ENCODE data around the gene PLCL1. TPM values are rescaled to one million over a fixed set of nuclear protein-coding genes. Genes with fewer than 3 reads are reported as not detected.

Gene PLCL1
- total RNA-seq, 6 donors from 2014 or later = 5.3 to 17.0 (median 8.1) TPM

DNA sequence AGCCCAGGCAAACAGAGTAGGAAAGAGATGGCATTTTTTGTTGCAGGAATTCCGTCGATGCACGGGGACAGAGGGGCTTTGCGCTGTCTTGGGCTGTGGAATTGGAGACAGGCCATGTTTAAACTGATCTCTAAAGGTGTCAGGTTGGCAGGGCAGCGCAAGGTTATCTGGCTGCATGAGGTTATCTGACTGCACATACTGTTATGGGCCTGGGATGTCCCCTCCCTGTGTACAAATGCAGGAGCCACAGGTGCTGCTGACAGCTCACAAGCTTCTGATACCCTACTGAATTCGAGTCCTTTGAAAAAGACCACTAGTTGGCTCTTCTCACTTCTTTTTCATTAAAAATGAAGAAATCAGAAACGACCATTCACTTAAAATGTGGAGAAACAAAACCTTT lies 255.4 kb downstream of the PLCL1 start:
- ATAC-seq (ENCODE audit: low FRiP score in 2 of 2) (no peak), DNase-seq (no peak)
- no peaks in the 10 kb centered on the region for H3K9me3 ChIP-seq
- no peaks in the 10 kb centered on the region for H3K27me3 ChIP-seq
- no peaks in the 10 kb centered on the region for H3K4me1 ChIP-seq
- H3K27ac ChIP-seq = no peak overlapping the region
- no peak overlapping the region for H3K4me3 ChIP-seq
- H3K36me3 ChIP-seq = no peaks in the 10 kb centered on the region
- TF ChIP-seq POLR2AphosphoS5 (IDR thresholded peaks at IDR 0.05) (no peak), EP300 (IDR thresholded peaks at IDR 0.05) (no peak), POLR2A (IDR thresholded peaks at IDR 0.05) (no peak)
- TF ChIP-seq, protein P1, sequence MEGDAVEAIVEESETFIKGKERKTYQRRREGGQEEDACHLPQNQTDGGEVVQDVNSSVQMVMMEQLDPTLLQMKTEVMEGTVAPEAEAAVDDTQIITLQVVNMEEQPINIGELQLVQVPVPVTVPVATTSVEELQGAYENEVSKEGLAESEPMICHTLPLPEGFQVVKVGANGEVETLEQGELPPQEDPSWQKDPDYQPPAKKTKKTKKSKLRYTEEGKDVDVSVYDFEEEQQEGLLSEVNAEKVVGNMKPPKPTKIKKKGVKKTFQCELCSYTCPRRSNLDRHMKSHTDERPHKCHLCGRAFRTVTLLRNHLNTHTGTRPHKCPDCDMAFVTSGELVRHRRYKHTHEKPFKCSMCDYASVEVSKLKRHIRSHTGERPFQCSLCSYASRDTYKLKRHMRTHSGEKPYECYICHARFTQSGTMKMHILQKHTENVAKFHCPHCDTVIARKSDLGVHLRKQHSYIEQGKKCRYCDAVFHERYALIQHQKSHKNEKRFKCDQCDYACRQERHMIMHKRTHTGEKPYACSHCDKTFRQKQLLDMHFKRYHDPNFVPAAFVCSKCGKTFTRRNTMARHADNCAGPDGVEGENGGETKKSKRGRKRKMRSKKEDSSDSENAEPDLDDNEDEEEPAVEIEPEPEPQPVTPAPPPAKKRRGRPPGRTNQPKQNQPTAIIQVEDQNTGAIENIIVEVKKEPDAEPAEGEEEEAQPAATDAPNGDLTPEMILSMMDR (IDR thresholded peaks at IDR 0.05) = no peak
- WGBS, 2 donors = 72 to 77% methylated on average over 7 of the region's 7 CpGs

DNA sequence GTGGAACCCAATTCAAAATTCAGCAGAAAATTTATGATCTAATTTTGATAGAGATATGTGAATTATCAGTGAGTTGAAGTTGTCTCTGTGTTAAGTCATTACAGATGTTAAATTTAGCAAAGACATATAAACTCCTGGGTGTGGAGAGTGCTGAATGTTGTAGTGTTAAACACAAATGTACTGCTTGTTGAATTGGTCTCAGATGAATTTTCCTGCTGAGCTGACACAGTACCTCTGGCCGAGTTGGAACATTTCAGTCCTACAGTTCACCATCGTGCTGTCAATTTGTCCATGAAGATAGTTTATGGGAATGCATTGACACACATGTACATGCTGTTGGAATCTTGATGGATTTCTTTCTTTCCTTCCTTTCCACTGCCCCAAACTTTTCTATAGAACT lies 255.9 kb downstream of the PLCL1 start:
- TF ChIP-seq, protein P1 (IDR thresholded peaks at IDR 0.05) = no peak
- TF ChIP-seq POLR2AphosphoS5 (IDR thresholded peaks at IDR 0.05) (no peak), EP300 (IDR thresholded peaks at IDR 0.05) (no peak), POLR2A (IDR thresholded peaks at IDR 0.05) (no peak)
- no peaks in the 10 kb centered on the region for H3K4me1 ChIP-seq
- DNase-seq (no peak), ATAC-seq (ENCODE audit: low FRiP score in 2 of 2) (no peak)
- no peaks in the 10 kb centered on the region for H3K36me3 ChIP-seq
- H3K27me3 ChIP-seq = no peaks in the 10 kb centered on the region
- no peak overlapping the region for H3K4me3 ChIP-seq
- H3K9me3 ChIP-seq = no peaks in the 10 kb centered on the region
- no peak overlapping the region for H3K27ac ChIP-seq
- WGBS, 2 donors = 67 to 82% methylated on average over 2 of the region's 2 CpGs

DNA sequence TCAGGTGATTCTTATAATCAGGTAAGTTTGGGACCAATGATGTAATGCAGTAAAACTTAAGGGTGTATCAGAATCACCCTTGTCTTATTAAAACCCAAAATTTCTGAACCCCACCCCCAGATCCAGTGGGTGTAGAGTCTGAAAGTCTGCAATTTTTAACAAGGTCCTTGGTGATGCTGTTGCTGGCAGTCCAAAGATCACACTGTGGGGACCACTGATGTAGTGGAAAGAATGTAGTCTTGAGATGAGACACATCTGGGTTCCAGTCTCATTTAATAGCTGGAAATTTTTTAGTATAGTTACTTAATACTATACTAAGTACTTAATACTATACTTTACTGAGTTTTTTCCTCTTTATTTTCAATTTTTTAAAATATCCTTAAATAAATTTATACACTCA lies 258.4 kb downstream of the PLCL1 start:
- no peak for DNase-seq
- H3K9me3 ChIP-seq = no peaks in the 10 kb centered on the region
- no peak for ATAC-seq (ENCODE audit: low FRiP score in 2 of 2)
- no peak overlapping the region for H3K27ac ChIP-seq
- no peaks in the 10 kb centered on the region for H3K4me1 ChIP-seq
- H3K4me3 ChIP-seq = no peak overlapping the region
- no peaks in the 10 kb centered on the region for H3K27me3 ChIP-seq
- no peaks in the 10 kb centered on the region for H3K36me3 ChIP-seq
- TF ChIP-seq EP300 (IDR thresholded peaks at IDR 0.05) (no peak), POLR2AphosphoS5 (IDR thresholded peaks at IDR 0.05) (no peak), POLR2A (IDR thresholded peaks at IDR 0.05) (no peak)
- TF ChIP-seq, protein P1 (IDR thresholded peaks at IDR 0.05) = no peak

DNA sequence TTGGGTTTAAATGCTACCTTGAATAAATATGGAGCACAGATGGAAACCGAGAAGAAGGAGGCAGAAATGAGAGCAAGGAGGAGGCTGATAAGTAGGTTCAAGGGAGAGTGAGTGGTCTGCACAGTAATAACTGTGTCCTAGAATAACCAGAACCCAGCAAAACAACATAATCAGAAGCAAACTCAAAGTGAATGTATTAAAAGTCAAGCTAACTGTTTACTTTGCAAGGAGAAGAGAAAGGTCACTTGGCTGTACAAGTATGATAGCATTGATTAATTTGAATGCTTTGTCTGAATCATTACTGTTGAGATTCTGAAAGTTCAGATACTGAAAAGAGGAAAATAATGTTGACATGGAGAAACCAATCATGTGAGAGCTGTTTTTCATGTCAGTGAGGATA lies 258.8 kb downstream of the PLCL1 start:
- H3K9me3 ChIP-seq = no peaks in the 10 kb centered on the region
- no peak for TF ChIP-seq POLR2AphosphoS5 (IDR thresholded peaks at IDR 0.05)
- TF ChIP-seq, protein P1 (IDR thresholded peaks at IDR 0.05) = no peak
- TF ChIP-seq POLR2A (IDR thresholded peaks at IDR 0.05) = no peak
- no peak for TF ChIP-seq EP300 (IDR thresholded peaks at IDR 0.05)
- H3K4me1 ChIP-seq = no peaks in the 10 kb centered on the region
- H3K27me3 ChIP-seq = no peaks in the 10 kb centered on the region
- DNase-seq (no peak), ATAC-seq (ENCODE audit: low FRiP score in 2 of 2) (no peak)
- H3K27ac ChIP-seq = no peak overlapping the region
- WGBS, 2 donors = 78 to 79% methylated on average over 1 of the region's 1 CpG
- no peak overlapping the region for H3K4me3 ChIP-seq
- H3K36me3 ChIP-seq = no peaks in the 10 kb centered on the region

DNA sequence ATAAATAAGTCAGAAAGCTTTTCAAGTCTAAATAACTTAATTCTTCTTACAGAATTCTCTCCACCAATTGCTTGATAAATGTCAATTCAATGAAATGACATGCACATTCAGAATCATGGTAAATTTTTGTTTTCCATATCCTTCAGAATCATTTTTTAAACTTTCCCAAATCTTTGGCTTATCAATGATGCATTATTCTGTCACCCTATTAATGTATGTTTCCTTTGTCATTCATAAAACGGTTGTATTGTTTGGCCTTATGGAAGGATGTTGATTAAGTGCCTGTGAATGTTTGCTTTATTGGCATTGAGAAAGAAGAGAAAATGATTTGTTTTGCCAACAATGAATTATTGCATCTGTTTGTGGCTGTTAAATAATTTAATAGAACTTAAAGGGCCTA lies 260.9 kb downstream of the PLCL1 start:
- 36 to 54% methylated on average over 1 of the region's 1 CpG for WGBS, 2 donors
- Histone ChIP-seq H3K27me3 (no peaks in the 10 kb centered on the region), H3K36me3 (no peaks in the 10 kb centered on the region), H3K9me3 (no peaks in the 10 kb centered on the region), H3K27ac (no peak overlapping the region), H3K4me3 (no peak overlapping the region), H3K4me1 (no peaks in the 10 kb centered on the region)
- TF ChIP-seq EP300 (IDR thresholded peaks at IDR 0.05) (no peak), POLR2A (IDR thresholded peaks at IDR 0.05) (no peak), POLR2AphosphoS5 (IDR thresholded peaks at IDR 0.05) (no peak)
- TF ChIP-seq, protein P1 (IDR thresholded peaks at IDR 0.05) = no peak
- ATAC-seq (ENCODE audit: low FRiP score in 2 of 2) = no peak
- no peak for DNase-seq
